Hepatocyte (in vitro differentiated cells): Measurements from ENCODE around the gene MTIF3. TPM values are rescaled to one million over a fixed set of nuclear protein-coding genes. Genes with fewer than 3 reads are reported as not detected.
A peak's percentile ranks its signal among the peaks of the same experiment; 100 is the strongest.

ENCODE experiments used
- DNase-seq: peaks from one replicate; pipeline ENCODE4 v3.0.0-alpha.2; 2016; ENCODE audit warnings: low spot score
- H2AFZ ChIP-seq: fragments of 200-600 bp; sonication (generic); 2 replicates; pipeline ENCODE4 v1.6.0; 2016; ENCODE audit warnings: antibody characterized with exemption, mild to moderate bottlenecking
- H3K27ac ChIP-seq: fragments of 200-600 bp; sonication (generic); 2 replicates; pipeline ENCODE4 v1.5.1; 2016; ENCODE audit warnings: mild to moderate bottlenecking
- H3K27me3 ChIP-seq: fragments of 200-600 bp; sonication (generic); 2 replicates; pipeline ENCODE4 v1.6.1; 2016
- H3K36me3 ChIP-seq: fragments of 200-600 bp; sonication (generic); replicated peaks from 2 replicates; pipeline ENCODE4 v1.5.1; 2016; ENCODE audit warnings: low read depth; ENCODE audit not compliant: insufficient read depth
- H3K4me1 ChIP-seq: fragments of 200-600 bp; sonication (generic); 2 replicates; pipeline ENCODE4 v1.5.1; 2016; ENCODE audit warnings: mild to moderate bottlenecking, moderate library complexity; ENCODE audit not compliant: insufficient read depth
- H3K4me2 ChIP-seq: fragments of 200-600 bp; sonication (generic); 2 replicates; pipeline ENCODE4 v1.6.0; 2016
- H3K4me3 ChIP-seq: fragments of 200-600 bp; sonication (generic); 2 replicates; pipeline ENCODE4 v1.5.1; 2016; ENCODE audit warnings: mild to moderate bottlenecking
- H3K79me2 ChIP-seq: fragments of 200-600 bp; sonication (generic); 2 replicates; pipeline ENCODE4 v1.6.0; 2017; ENCODE audit warnings: mild to moderate bottlenecking
- H3K9me2 ChIP-seq: fragments of 200-600 bp; sonication (generic); replicated peaks from 2 replicates; pipeline ENCODE4 v1.6.0; 2017; ENCODE audit warnings: mild to moderate bottlenecking; ENCODE audit not compliant: insufficient read depth
- H3K9me3 ChIP-seq: fragments of 200-600 bp; sonication (generic); 2 replicates; pipeline ENCODE4 v1.5.1; 2016; ENCODE audit warnings: low read depth, mild to moderate bottlenecking
- H4K20me1 ChIP-seq: fragments of 200-600 bp; sonication (generic); 2 replicates; pipeline ENCODE4 v1.6.0; 2016; ENCODE audit warnings: mild to moderate bottlenecking; ENCODE audit not compliant: insufficient read depth, poor library complexity, severe bottlenecking
- EZH2 ChIP-seq: fragments of 200-600 bp; sonication (generic); IDR thresholded peaks from 2 replicates; pipeline ENCODE4 v1.6.1; 2016; ENCODE audit warnings: antibody characterized with exemption, mild to moderate bottlenecking, borderline replicate concordance
- EZH2phosphoT487 ChIP-seq: fragments of 200-600 bp; sonication (generic); IDR thresholded peaks from one replicate; pipeline ENCODE4 v1.6.1; 2018; ENCODE audit warnings: antibody characterized with exemption, mild to moderate bottlenecking, low read depth, moderate library complexity; ENCODE audit not compliant: unreplicated experiment, severe bottlenecking
- WGBS: methylation state at CpG from one replicate; pipeline ENCODE4 v1.1.6; 2016; ENCODE audit warnings: low lambda C conversion rate; ENCODE audit errors: missing lambda C conversion rate; 5-methylcytosine and 5-hydroxymethylcytosine counted together
- polyA plus RNA-seq: library from polyadenylated mRNA; unstranded; fragments of >200 nt; fragmentation: Nextera tagmentation; extraction: Ambion mirVana; gene quantifications from 2 replicates; pipeline ENCODE4 v1.2.1, GENCODE V29; 2016
- total RNA-seq: library from RNA; depleted of rRNA; stranded (reverse); fragments of >200 nt; gene quantifications from 2 replicates; pipeline ENCODE4 v1.2.3, GENCODE V29; 2014
- TF ChIP-seq, protein P1 (sequence below): fragments of 200-600 bp; sonication (generic); IDR thresholded peaks from 2 replicates; pipeline ENCODE4 v1.5.1; 2016; ENCODE audit warnings: antibody characterized with exemption, mild to moderate bottlenecking; ENCODE audit not compliant: poor library complexity

Gene MTIF3
- total and polyA plus RNA-seq, 2 experiments from 2014 or later: 58.0 to 66.7 TPM

DNA sequence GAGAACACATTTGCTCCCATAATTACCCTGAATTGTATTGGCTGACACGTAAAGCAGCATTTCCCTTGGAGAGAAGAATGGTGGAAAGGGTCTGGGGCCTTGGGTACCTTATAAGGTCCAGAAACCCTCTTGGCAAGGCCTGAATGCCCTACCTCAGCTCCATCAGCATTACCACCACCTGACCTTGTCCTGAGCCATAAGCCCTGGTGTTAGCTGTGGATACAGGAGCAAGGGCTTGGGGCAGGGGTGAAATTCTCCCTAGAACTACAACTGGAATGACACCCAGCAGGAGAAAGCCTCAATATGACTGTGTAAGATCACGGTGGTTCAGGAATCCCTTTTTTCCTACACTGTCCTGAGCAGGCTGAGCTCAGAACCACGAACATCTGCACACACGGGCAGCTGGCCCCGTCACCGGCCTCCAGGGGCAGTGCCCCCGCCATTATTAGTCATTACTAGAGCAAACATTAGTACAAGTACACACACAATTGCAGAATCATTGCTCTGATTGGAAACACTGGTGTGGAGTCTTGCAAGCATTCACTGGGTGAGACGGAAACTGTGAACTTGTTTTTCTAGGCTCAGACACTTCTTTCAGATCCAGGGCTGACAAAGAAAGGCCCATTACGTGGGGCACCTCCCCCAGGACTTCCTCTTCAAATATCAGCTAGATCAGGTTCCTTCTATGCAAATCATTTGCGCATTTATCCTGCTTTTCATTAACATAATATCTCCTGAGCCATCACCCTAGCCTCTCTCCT is 26.8 kb upstream of the MTIF3 start:
- TF ChIP-seq EZH2phosphoT487: no peak
- Histone ChIP-seq H3K4me2 (peak overlapping the region; percentile 64), H3K9me3 (no peaks in the 10 kb centered on the region), H4K20me1 (no peaks in the 10 kb centered on the region), H2AFZ (peak overlapping the region; percentile 11), H3K4me3 (no peak overlapping the region), H3K9me2 (no peaks in the 10 kb centered on the region), H3K27ac (peak overlapping the region; percentile 87), H3K79me2 (no peaks in the 10 kb centered on the region), H3K27me3 (peaks cover 3% of the 10 kb centered on the region), H3K4me1 (peaks cover 4% of the 10 kb centered on the region), H3K36me3 (no peaks in the 10 kb centered on the region)
- WGBS: 39% methylated on average over 10 of the region's 10 CpGs
- DNase-seq: peak; percentile 74

DNA sequence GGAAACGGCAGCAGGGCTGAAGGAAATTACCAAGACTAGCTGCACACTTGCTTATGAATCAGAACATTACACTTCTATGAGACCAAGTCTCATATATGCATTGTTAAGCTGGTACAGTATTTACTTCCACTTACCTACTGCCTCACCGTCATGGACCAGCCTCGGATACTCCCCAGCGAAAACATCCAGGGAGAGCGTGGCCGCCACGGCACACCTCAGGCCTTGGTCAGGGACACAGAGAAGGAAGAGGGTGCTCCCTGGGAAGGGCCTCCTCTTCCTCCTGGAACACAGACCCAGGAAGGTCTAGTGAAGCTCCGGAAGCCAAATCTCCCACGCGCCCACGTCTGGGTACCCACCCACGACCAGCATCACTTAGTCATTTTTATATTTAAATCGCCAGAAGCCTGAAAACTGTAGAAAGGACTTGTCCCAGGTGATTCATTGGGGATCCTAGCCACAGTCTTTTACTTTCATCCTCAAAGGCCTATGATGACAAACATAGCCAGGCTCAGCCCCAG is 24.4 kb upstream of the MTIF3 start:
- H3K9me2 ChIP-seq: no peaks in the 10 kb centered on the region
- 95% methylated on average over 13 of the region's 13 CpGs for WGBS
- H4K20me1 ChIP-seq: no peaks in the 10 kb centered on the region
- no peak for DNase-seq
- H2AFZ ChIP-seq: no peak overlapping the region
- no peaks in the 10 kb centered on the region for H3K79me2 ChIP-seq
- TF ChIP-seq EZH2phosphoT487: no peak
- TF ChIP-seq, protein P1, sequence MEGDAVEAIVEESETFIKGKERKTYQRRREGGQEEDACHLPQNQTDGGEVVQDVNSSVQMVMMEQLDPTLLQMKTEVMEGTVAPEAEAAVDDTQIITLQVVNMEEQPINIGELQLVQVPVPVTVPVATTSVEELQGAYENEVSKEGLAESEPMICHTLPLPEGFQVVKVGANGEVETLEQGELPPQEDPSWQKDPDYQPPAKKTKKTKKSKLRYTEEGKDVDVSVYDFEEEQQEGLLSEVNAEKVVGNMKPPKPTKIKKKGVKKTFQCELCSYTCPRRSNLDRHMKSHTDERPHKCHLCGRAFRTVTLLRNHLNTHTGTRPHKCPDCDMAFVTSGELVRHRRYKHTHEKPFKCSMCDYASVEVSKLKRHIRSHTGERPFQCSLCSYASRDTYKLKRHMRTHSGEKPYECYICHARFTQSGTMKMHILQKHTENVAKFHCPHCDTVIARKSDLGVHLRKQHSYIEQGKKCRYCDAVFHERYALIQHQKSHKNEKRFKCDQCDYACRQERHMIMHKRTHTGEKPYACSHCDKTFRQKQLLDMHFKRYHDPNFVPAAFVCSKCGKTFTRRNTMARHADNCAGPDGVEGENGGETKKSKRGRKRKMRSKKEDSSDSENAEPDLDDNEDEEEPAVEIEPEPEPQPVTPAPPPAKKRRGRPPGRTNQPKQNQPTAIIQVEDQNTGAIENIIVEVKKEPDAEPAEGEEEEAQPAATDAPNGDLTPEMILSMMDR: no peak
- TF ChIP-seq EZH2: no peak
- no peaks in the 10 kb centered on the region for H3K36me3 ChIP-seq
- peaks cover 4% of the 10 kb centered on the region for H3K4me1 ChIP-seq
- no peak overlapping the region for H3K4me2 ChIP-seq
- H3K27ac ChIP-seq: no peak overlapping the region
- H3K27me3 ChIP-seq: no peaks in the 10 kb centered on the region
- H3K4me3 ChIP-seq: no peak overlapping the region
- no peaks in the 10 kb centered on the region for H3K9me3 ChIP-seq

- no peak overlapping the region for H3K4me3 ChIP-seq
- no peak for DNase-seq
- no peaks in the 10 kb centered on the region for H3K9me3 ChIP-seq
- H3K27me3 ChIP-seq: no peaks in the 10 kb centered on the region
- WGBS: 91% methylated on average over 3 of the region's 3 CpGs
- H3K9me2 ChIP-seq: no peaks in the 10 kb centered on the region
- H2AFZ ChIP-seq: no peak overlapping the region
- H3K27ac ChIP-seq: no peak overlapping the region
- TF ChIP-seq, protein P1: no peak
- TF ChIP-seq EZH2 (no peak), EZH2phosphoT487 (no peak)
- peaks cover 3% of the 10 kb centered on the region for H3K4me1 ChIP-seq
- no peaks in the 10 kb centered on the region for H4K20me1 ChIP-seq
- H3K36me3 ChIP-seq: no peaks in the 10 kb centered on the region
- H3K4me2 ChIP-seq: no peak overlapping the region
- no peaks in the 10 kb centered on the region for H3K79me2 ChIP-seq
These were observed 22.6 kb upstream of the MTIF3 start for GRCh38 chr13:27472941-27473340.

DNA sequence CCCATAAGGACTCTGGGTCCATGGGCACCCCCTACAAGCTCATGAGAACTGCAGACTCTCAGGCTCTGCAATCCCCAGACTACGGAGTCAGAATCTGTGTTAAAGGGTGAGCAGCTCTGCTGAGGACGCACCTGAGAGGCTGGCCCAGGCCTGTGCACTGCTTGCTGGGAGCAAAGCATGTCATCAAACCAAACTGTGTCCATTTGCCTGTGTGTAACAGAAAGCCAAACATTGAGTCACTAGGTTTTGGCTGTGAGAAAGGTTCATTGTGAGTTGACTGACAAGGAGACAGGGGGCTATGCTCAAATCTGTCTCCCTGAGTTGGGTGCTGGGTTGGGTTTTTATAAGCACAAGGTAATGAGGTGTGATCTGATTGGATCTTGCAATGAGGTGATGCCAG is 22.1 kb upstream of the MTIF3 start:
- H3K4me1 ChIP-seq: no peaks in the 10 kb centered on the region
- H3K27me3 ChIP-seq: no peaks in the 10 kb centered on the region
- H3K4me2 ChIP-seq: no peak overlapping the region
- TF ChIP-seq EZH2: no peak
- no peak for TF ChIP-seq EZH2phosphoT487
- TF ChIP-seq, protein P1: no peak
- 89% methylated on average over 2 of the region's 2 CpGs for WGBS
- no peak overlapping the region for H2AFZ ChIP-seq
- H3K79me2 ChIP-seq: no peaks in the 10 kb centered on the region
- DNase-seq: no peak
- H4K20me1 ChIP-seq: no peaks in the 10 kb centered on the region
- no peaks in the 10 kb centered on the region for H3K9me3 ChIP-seq
- no peak overlapping the region for H3K27ac ChIP-seq
- no peaks in the 10 kb centered on the region for H3K36me3 ChIP-seq
- H3K4me3 ChIP-seq: no peak overlapping the region
- H3K9me2 ChIP-seq: no peaks in the 10 kb centered on the region
